ENCODE results near the gene FSHR.

Gene FSHR

DNA sequence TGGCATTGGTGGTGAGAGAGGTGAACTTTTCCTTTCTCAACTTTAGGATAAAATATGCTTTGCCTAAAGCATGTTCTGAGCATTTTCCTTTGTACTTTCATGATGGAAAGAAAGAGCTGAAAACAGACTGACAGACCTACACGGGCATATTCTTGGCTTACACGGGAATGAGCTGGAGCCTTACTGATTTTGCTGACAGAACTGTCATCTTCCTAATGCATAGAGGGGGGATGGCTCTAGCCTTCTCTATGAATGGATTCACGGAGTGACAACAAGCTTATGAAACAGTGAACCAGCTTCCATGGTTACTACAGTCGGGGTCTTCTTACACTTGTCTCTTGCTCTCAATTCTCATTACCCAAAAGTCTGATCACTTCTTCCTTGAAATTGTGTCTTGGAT, 32.2 kb downstream of the FSHR start:
- TF ChIP-seq, protein P1, sequence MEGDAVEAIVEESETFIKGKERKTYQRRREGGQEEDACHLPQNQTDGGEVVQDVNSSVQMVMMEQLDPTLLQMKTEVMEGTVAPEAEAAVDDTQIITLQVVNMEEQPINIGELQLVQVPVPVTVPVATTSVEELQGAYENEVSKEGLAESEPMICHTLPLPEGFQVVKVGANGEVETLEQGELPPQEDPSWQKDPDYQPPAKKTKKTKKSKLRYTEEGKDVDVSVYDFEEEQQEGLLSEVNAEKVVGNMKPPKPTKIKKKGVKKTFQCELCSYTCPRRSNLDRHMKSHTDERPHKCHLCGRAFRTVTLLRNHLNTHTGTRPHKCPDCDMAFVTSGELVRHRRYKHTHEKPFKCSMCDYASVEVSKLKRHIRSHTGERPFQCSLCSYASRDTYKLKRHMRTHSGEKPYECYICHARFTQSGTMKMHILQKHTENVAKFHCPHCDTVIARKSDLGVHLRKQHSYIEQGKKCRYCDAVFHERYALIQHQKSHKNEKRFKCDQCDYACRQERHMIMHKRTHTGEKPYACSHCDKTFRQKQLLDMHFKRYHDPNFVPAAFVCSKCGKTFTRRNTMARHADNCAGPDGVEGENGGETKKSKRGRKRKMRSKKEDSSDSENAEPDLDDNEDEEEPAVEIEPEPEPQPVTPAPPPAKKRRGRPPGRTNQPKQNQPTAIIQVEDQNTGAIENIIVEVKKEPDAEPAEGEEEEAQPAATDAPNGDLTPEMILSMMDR (IDR thresholded peaks at IDR 0.05; ENCODE audit: insufficient read depth, missing control alignments): no peak
- DNase-seq (ENCODE audit: insufficient read length, low spot score): no peak
- no peak for FAIRE-seq

DNA sequence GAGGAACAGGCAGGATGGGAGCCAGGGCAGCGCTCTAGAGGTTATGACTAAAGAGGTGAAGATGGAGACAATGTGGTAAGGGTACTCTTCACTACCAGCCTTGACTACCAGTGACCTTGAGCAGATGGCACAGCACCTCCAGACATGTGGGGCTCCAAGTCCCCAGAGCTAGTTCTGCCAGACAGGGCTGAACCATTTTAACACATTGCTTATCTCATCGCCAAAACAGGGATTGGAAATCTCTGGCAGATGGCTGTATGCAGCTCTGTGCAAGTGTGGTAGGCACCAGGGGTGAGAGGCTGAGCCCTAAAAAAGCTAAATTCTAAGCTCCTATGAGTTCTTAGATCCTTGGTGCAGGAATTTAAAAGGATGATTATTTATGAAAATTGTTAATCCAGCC, 41.3 kb downstream of the FSHR start:
- DNase-seq (ENCODE audit: insufficient read length, low spot score): no peak
- FAIRE-seq: peak; percentile 48
- TF ChIP-seq, protein P1 (IDR thresholded peaks at IDR 0.05; ENCODE audit: insufficient read depth, missing control alignments): no peak

DNA sequence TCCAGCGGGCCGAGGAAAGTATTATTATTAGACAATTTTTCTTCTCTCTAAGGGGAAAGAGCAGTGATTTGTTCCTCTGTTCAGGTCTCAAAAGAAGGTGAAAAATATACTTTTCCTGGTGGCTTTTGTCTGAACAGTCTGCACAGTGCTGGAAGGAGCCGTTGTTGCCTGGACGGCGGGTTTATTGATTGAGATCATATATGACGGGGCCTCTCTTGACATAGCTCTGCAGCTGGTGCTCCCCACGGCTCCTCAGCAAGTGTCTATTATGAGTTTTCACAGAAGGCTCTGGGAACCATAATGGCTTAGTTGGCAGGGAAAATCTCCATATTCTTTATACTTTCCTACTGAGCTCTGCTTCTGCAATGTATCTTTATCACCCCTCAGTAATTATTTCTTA, 42.9 kb downstream of the FSHR start:
- TF ChIP-seq, protein P1 (IDR thresholded peaks at IDR 0.05; ENCODE audit: insufficient read depth, missing control alignments): no peak
- FAIRE-seq (no peak), DNase-seq (ENCODE audit: insufficient read length, low spot score) (no peak)

DNA sequence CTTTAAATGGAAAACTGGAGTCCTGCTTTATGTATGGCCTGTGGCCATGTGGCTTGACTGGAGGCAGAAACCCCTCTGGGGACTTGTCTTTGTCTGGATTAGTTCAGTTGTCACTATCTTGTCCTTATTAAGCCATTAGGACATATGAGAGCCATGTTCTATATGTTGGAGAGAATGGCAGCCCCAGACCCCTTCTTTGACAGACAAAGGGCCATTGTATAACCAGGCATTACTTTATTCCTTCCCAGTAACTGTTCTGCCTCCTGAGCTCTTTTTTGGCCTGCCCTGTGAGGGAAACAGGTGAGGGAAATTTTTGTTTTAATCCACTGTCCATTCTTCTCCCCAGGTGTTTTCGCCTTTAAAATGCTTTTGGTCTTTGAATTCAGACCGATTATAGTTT, 43.3 kb downstream of the FSHR start:
- DNase-seq (ENCODE audit: insufficient read length, low spot score) (no peak), FAIRE-seq (no peak)
- TF ChIP-seq, protein P1 (IDR thresholded peaks at IDR 0.05; ENCODE audit: insufficient read depth, missing control alignments): no peak

DNA sequence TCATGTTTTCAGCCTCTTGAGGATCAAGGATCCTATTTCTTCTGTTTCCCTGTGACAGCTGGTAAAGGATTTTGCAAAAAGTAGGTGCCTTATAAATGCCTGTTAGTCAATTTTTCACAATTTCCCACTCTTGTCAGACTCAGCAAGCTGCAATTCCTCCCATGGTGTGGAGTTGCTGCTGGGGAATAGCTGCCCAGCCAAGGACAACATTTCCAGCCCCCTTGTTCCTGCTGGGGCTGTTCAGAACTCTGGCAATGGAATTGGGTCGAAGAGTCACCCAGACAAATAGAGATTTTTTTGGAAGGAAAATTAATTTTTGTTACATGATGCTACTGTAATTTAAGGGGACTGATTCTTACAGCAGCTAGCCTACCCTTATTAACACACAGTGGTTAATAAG, 43.7 kb downstream of the FSHR start:
- FAIRE-seq (no peak), DNase-seq (ENCODE audit: insufficient read length, low spot score) (no peak)
- TF ChIP-seq, protein P1 (IDR thresholded peaks at IDR 0.05; ENCODE audit: insufficient read depth, missing control alignments): no peak

DNA sequence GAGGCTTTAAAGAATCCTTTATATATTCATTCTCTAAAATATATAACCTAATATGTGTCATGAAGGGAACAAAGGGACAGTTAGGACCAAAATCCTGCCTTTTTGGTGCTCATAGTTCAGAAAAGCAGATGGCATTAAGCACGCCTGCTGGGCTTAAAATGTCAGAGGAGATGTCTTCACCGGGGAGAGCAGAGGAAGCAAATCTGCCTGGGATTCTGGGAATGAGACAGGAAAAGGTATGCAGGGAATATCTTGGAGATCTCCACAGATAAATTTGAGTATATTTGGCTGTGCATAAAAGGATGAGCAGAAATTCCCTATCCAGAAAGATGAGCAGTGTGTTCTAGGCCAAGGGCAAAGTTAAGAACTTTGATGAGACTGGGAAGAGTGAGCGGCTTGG, 45.5 kb downstream of the FSHR start:
- FAIRE-seq (no peak), DNase-seq (ENCODE audit: insufficient read length, low spot score) (no peak)
- TF ChIP-seq, protein P1 (IDR thresholded peaks at IDR 0.05; ENCODE audit: insufficient read depth, missing control alignments): no peak

DNA sequence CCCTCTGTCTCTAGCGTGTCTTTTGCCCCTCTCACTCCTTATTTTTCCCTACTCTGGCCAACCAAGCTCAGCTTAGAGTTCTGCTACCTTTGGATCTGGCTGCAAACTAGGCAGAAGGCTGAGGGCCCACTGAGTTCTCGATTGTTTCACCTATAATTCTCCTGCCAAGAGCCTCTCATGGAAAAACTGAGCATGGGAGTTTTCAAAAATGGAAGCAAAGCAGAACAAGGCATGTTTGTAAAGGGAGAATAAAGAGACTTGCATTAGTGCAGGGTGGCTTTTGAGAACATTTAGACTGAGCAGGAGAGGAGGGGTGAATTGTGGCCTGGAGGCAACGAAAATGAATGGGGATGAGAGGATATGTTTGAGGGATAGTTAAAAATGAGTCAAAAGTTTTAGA, 45.9 kb downstream of the FSHR start:
- DNase-seq (ENCODE audit: insufficient read length, low spot score): no peak
- FAIRE-seq: no peak
- TF ChIP-seq, protein P1 (IDR thresholded peaks at IDR 0.05; ENCODE audit: insufficient read depth, missing control alignments): no peak

All from D721Med (cell line).